ENCODE measurements around the gene TSC2.
A peak's percentile ranks its signal among the peaks of the same experiment; 100 is the strongest.
"Not testable (repeated sequence)": the region's sequence is repeated elsewhere in the genome, so short reads cannot be mapped to it uniquely, and the experiment has no call there.

- not testable (repeated sequence) for TF ChIP-seq JUND (CRISPR knock-in tag; IDR thresholded peaks at IDR 0.05); FOXK2 (IDR thresholded peaks at IDR 0.05); ZNF678 (CRISPR knock-in tag; IDR thresholded peaks at IDR 0.05)
- peak in 1 of 2 experiments; percentile 58; a peak in 2 of 4 replicates for TF ChIP-seq POLR2A (IDR thresholded peaks at IDR 0.05; ENCODE audit: insufficient read depth in 1 of 2, low read depth in 2 of 2, low read length in 2 of 2)
Measured at GRCh38 chr16:2135770-2136490, 88.1 kb downstream of the TSC2 start, which contains the start of gene PKD1.
